ENCODE measurements around the gene CBX5. TPM values are rescaled to one million over a fixed set of nuclear protein-coding genes. Genes with fewer than 3 reads are reported as not detected.

CBX5 gene
- polyA plus RNA-seq, 1 donor from 2014 or later: 57.1 TPM

DNA sequence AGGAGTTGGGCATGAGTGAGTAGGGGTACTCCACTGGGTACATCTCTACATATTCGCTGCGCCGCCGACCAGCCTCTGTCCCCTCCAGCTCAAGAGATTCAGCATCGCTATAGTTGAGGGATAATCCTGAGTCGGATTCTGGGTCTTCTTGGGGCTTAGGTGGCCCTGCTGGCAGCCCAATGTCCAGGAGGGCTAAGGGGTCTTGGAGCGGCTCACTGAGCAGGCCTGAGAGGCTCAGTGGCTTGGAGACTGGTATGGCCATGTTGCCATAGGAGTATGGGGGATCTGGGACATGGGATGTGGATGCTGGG is 13.0 kb upstream of the CBX5 start:
- Histone ChIP-seq H3K79me2 (replicated peaks; ENCODE audit: insufficient read depth, low read length) (no peaks in the 10 kb centered on the region), H3K9ac (ENCODE audit: low read length) (no peak overlapping the region)

DNA sequence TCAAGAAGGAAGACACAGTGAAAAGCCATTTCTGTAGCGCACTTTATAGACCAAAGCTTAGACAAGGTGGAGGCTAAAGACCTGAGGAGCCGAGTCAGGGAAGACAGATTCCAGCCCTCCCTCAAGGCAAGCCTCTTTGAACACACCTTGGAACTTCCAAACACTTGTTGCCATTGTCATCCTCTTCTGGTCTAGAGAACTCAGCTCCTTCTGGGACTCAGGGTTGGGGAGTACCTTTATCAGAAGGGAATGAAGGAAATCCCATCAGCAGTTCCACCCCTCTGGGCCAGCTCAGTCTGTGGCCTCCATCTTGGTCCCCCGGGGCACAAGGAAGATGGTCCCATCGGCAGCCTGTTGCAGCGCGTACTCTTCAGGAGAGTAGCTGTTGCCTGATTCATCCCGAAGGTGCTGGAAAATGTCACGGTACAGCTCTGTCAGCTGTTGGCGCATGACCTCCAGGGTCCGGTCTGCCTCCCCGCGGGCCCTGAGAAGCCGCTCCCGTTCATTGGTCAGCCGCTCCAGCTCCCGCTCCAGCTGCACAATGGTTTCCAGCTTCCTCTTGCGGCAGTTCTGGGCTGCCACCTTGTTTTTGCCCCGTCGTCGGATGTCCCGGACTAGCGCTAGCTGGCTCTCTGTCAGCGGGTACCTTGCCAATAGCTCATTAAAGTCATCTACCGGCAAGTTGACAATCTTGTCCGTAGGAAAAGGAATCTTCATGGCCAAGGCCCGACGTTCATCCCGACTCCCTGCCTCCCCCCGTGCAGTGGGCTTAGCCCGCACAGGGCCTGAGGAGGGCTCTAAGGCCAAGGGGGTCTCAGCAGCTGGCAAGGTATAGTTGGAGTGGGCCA is 12.4 kb upstream of the CBX5 start:
- Histone ChIP-seq H3F3A (ENCODE audit: insufficient read depth, low read length, poor library complexity, severe bottlenecking) (no peaks in the 10 kb centered on the region), H3K9me2 (ENCODE audit: insufficient read depth, low read length) (no peaks in the 10 kb centered on the region), H3K36me3 (ENCODE audit: insufficient read depth, low read length) (no peaks in the 10 kb centered on the region), H3K9me3 (ENCODE audit: low read length) (no peaks in the 10 kb centered on the region), H3K4me2 (ENCODE audit: low read length) (no peak overlapping the region), H2AFZ (ENCODE audit: low read depth, low read length) (no peak overlapping the region), H3K27ac (ENCODE audit: low read length) (no peak overlapping the region), H3K79me2 (replicated peaks; ENCODE audit: insufficient read depth, low read length) (no peaks in the 10 kb centered on the region), H4K20me1 (ENCODE audit: insufficient read depth) (no peaks in the 10 kb centered on the region), H3K9ac (ENCODE audit: low read length) (no peak overlapping the region), H3K27me3 (ENCODE audit: insufficient read depth, low read depth, low read length) (no peaks in the 10 kb centered on the region), H3K4me3 (ENCODE audit: low read length) (no peak overlapping the region)
- TF ChIP-seq, protein P1, sequence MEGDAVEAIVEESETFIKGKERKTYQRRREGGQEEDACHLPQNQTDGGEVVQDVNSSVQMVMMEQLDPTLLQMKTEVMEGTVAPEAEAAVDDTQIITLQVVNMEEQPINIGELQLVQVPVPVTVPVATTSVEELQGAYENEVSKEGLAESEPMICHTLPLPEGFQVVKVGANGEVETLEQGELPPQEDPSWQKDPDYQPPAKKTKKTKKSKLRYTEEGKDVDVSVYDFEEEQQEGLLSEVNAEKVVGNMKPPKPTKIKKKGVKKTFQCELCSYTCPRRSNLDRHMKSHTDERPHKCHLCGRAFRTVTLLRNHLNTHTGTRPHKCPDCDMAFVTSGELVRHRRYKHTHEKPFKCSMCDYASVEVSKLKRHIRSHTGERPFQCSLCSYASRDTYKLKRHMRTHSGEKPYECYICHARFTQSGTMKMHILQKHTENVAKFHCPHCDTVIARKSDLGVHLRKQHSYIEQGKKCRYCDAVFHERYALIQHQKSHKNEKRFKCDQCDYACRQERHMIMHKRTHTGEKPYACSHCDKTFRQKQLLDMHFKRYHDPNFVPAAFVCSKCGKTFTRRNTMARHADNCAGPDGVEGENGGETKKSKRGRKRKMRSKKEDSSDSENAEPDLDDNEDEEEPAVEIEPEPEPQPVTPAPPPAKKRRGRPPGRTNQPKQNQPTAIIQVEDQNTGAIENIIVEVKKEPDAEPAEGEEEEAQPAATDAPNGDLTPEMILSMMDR (IDR thresholded peaks at IDR 0.05; ENCODE audit: poor library complexity, severe bottlenecking): no peak

More for the DNA sequence above, 13.0 kb upstream of the CBX5 start:
- H4K20me1 ChIP-seq (ENCODE audit: insufficient read depth): no peaks in the 10 kb centered on the region
- TF ChIP-seq EZH2 (IDR thresholded peaks at IDR 0.05; ENCODE audit: borderline replicate concordance, insufficient read depth, low read length, poor library complexity, severe bottlenecking): no peak
- no peak for TF ChIP-seq TAF1 (IDR thresholded peaks at IDR 0.05; ENCODE audit: low read depth)
- no peak for TF ChIP-seq EP300 (conservative IDR thresholded peaks at IDR 0.05; ENCODE audit: poor library complexity, severe bottlenecking)
- no peak for TF ChIP-seq RAD21 (conservative IDR thresholded peaks at IDR 0.05)
- TF ChIP-seq POLR2AphosphoS5 (IDR thresholded peaks at IDR 0.05): no peak
- TF ChIP-seq, protein P2, sequence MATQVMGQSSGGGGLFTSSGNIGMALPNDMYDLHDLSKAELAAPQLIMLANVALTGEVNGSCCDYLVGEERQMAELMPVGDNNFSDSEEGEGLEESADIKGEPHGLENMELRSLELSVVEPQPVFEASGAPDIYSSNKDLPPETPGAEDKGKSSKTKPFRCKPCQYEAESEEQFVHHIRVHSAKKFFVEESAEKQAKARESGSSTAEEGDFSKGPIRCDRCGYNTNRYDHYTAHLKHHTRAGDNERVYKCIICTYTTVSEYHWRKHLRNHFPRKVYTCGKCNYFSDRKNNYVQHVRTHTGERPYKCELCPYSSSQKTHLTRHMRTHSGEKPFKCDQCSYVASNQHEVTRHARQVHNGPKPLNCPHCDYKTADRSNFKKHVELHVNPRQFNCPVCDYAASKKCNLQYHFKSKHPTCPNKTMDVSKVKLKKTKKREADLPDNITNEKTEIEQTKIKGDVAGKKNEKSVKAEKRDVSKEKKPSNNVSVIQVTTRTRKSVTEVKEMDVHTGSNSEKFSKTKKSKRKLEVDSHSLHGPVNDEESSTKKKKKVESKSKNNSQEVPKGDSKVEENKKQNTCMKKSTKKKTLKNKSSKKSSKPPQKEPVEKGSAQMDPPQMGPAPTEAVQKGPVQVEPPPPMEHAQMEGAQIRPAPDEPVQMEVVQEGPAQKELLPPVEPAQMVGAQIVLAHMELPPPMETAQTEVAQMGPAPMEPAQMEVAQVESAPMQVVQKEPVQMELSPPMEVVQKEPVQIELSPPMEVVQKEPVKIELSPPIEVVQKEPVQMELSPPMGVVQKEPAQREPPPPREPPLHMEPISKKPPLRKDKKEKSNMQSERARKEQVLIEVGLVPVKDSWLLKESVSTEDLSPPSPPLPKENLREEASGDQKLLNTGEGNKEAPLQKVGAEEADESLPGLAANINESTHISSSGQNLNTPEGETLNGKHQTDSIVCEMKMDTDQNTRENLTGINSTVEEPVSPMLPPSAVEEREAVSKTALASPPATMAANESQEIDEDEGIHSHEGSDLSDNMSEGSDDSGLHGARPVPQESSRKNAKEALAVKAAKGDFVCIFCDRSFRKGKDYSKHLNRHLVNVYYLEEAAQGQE (IDR thresholded peaks at IDR 0.05; ENCODE audit: borderline replicate concordance): no peak
- no peak overlapping the region for H2AFZ ChIP-seq (ENCODE audit: low read depth, low read length)
- no peaks in the 10 kb centered on the region for H3K27me3 ChIP-seq (ENCODE audit: insufficient read depth, low read depth, low read length)
- no peak overlapping the region for H3K27ac ChIP-seq (ENCODE audit: low read length)
- H3K9me2 ChIP-seq (ENCODE audit: insufficient read depth, low read length): no peaks in the 10 kb centered on the region
- no peak overlapping the region for H3K4me3 ChIP-seq (ENCODE audit: low read length)
- no peak overlapping the region for H3K4me2 ChIP-seq (ENCODE audit: low read length)
- no peaks in the 10 kb centered on the region for H3K9me3 ChIP-seq (ENCODE audit: low read length)
- H3F3A ChIP-seq (ENCODE audit: insufficient read depth, low read length, poor library complexity, severe bottlenecking): no peaks in the 10 kb centered on the region
- H3K36me3 ChIP-seq (ENCODE audit: insufficient read depth, low read length): no peaks in the 10 kb centered on the region

All from neural cell (in vitro differentiated cells).